GM23338 (cell line): ENCODE data around the gene IFI16. TPM values are rescaled to one million over a fixed set of nuclear protein-coding genes. Genes with fewer than 3 reads are reported as not detected.

Experiments used
- ATAC-seq: fragments of 200-7000 bp; cut with Tn5 transposase; 3 replicates; pipeline ENCODE4 v1.9.1; 2020
- DNase-seq: peaks from one replicate; pipeline ENCODE4 v3.0.0-alpha.2; 2015; ENCODE audit warnings: low spot score
- H2AFZ ChIP-seq: fragments of 200-600 bp; sonication (generic); 2 replicates; pipeline ENCODE4 v1.8.0; 2016; ENCODE audit warnings: antibody characterized with exemption, mild to moderate bottlenecking, moderate library complexity
- H3F3A ChIP-seq: fragments of 200-600 bp; sonication (generic); replicated peaks from 2 replicates; pipeline ENCODE4 v1.8.0; 2017; ENCODE audit warnings: antibody characterized with exemption, mixed run types, low read depth
- H3K27ac ChIP-seq: fragments of 200-600 bp; sonication (generic); 2 replicates; pipeline ENCODE4 v1.6.1; 2016; ENCODE audit warnings: low read depth
- H3K27me3 ChIP-seq: fragments of 200-600 bp; sonication (generic); 2 replicates; pipeline ENCODE4 v1.8.0; 2016; ENCODE audit warnings: mild to moderate bottlenecking, mixed run types, moderate library complexity; ENCODE audit not compliant: insufficient read depth
- H3K36me3 ChIP-seq: fragments of 200-600 bp; sonication (generic); 2 replicates; pipeline ENCODE4 v1.8.0; 2016; ENCODE audit warnings: mild to moderate bottlenecking; ENCODE audit not compliant: insufficient read depth
- H3K4me1 ChIP-seq: fragments of 200-600 bp; sonication (generic); 2 replicates; pipeline ENCODE4 v1.8.0; 2016; ENCODE audit warnings: mild to moderate bottlenecking, moderate library complexity; ENCODE audit not compliant: insufficient read depth
- H3K4me2 ChIP-seq: fragments of 200-600 bp; sonication (generic); 2 replicates; pipeline ENCODE4 v1.7.1; 2017; ENCODE audit warnings: mixed run types
- H3K4me3 ChIP-seq: fragments of 200-600 bp; sonication (generic); 2 replicates; pipeline ENCODE4 v1.6.1; 2016; ENCODE audit warnings: mixed run types
- H3K79me2 ChIP-seq: fragments of 200-600 bp; sonication (generic); replicated peaks from 2 replicates; pipeline ENCODE4 v1.8.0; 2017; ENCODE audit warnings: mild to moderate bottlenecking; ENCODE audit not compliant: insufficient read depth
- H3K9me2 ChIP-seq: fragments of 200-600 bp; sonication (generic); 2 replicates; pipeline ENCODE4 v1.8.0; 2017; ENCODE audit not compliant: insufficient read depth
- H4K20me1 ChIP-seq: fragments of 200-600 bp; sonication (generic); replicated peaks from 2 replicates; pipeline ENCODE4 v1.8.0; 2017; ENCODE audit warnings: mild to moderate bottlenecking; ENCODE audit not compliant: insufficient read depth
- H3K27ac Mint-ChIP-seq: 2 replicates; pipeline ENCODE4 v1.8.0; 2020; ENCODE audit warnings: inconsistent platforms, mild to moderate bottlenecking, moderate library complexity, mixed read lengths
- H3K27me3 Mint-ChIP-seq: 3 replicates; pipeline ENCODE4 v1.8.0; 2022; ENCODE audit warnings: low read depth, mild to moderate bottlenecking, moderate library complexity, mixed read lengths, inconsistent platforms; ENCODE audit not compliant: insufficient read depth, poor library complexity
- H3K36me3 Mint-ChIP-seq: 3 replicates; pipeline ENCODE4 v1.8.0; 2021; ENCODE audit warnings: low read depth, mild to moderate bottlenecking, inconsistent platforms, moderate library complexity, mixed read lengths
- H3K4me1 Mint-ChIP-seq: 3 replicates; pipeline ENCODE4 v1.8.0; 2020; ENCODE audit warnings: mild to moderate bottlenecking, inconsistent platforms, mixed read lengths
- H3K4me3 Mint-ChIP-seq: 3 replicates; pipeline ENCODE4 v1.8.0; 2021; ENCODE audit warnings: moderate library complexity, mild to moderate bottlenecking, inconsistent platforms, mixed read lengths
- H3K9me3 Mint-ChIP-seq: 3 replicates; pipeline ENCODE4 v1.8.0; 2020; ENCODE audit warnings: moderate library complexity, mild to moderate bottlenecking, inconsistent platforms, mixed read lengths
- EZH2 ChIP-seq: fragments of 200-600 bp; sonication (generic); IDR thresholded peaks from one replicate; pipeline ENCODE4 v1.8.0; 2017; ENCODE audit warnings: antibody characterized with exemption, mild to moderate bottlenecking, low read depth; ENCODE audit not compliant: unreplicated experiment
- POLR2AphosphoS5 ChIP-seq: IDR thresholded peaks from 2 replicates; pipeline ENCODE4 v1.6.1; 2016; ENCODE audit warnings: antibody characterized with exemption, low read depth
- STAT1 ChIP-seq: IDR thresholded peaks from one replicate; pipeline ENCODE4 v1.6.1; 2016; ENCODE audit warnings: antibody characterized with exemption; ENCODE audit not compliant: unreplicated experiment
- ZNF114 ChIP-seq: fragments of 250-450 bp; sonication (Bioruptor Pico); IDR thresholded peaks from 2 replicates; pipeline ENCODE4 v1.5.0; 2020; ENCODE audit warnings: mild to moderate bottlenecking, moderate library complexity
- polyA plus RNA-seq: library from polyadenylated mRNA; unstranded; fragments of >200 nt; fragmentation: Nextera tagmentation; extraction: Ambion mirVana; gene quantifications from 2 replicates; pipeline ENCODE4 v1.2.1, GENCODE V29; 2016
- total RNA-seq: library from RNA; depleted of rRNA; stranded (reverse); fragments of >200 nt; shearing (Covaris generic); gene quantifications from 2 replicates; pipeline ENCODE4 v1.2.3, GENCODE V29; 2014
- TF ChIP-seq, protein P1 (sequence below): fragments of 250-450 bp; sonication (Bioruptor Pico); IDR thresholded peaks from 2 replicates; pipeline ENCODE4 v1.5.0; 2020; ENCODE audit warnings: mild to moderate bottlenecking, moderate library complexity

The IFI16 gene
- total and polyA plus RNA-seq, 2 experiments from 2014 or later: 0.31 to 2.1 TPM

DNA sequence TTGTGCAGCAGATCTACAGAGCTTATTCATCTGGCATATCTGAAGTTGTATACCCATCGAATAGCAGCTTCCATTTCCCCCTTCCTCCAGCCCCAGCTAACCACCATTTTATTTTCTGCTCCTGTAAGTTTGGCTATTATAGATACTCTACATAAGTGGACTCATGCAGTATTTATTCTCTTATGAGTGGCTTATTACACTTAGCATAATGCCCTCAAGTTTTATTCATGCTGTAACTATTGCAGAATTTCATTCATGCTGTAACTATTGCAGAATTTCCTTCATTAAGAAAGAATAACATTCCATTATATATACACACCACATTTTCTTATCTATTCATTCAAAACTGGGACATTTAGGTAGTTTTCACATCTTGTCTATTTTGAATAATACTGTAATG lies 30.5 kb upstream of the IFI16 start:
- peaks cover 10% of the 10 kb centered on the region; the same call in 1 of the 2 replicates for H3K4me1 ChIP-seq
- H2AFZ ChIP-seq: no peak overlapping the region
- DNase-seq (no peak), ATAC-seq (no peak)
- H3K4me3 Mint-ChIP-seq: no peak overlapping the region
- H3K4me1 Mint-ChIP-seq: peaks cover 14% of the 10 kb centered on the region; the same call in 2 of the 3 replicates
- TF ChIP-seq STAT1 (no peak), ZNF114 (CRISPR knock-in tag) (no peak)
- TF ChIP-seq, protein P1, sequence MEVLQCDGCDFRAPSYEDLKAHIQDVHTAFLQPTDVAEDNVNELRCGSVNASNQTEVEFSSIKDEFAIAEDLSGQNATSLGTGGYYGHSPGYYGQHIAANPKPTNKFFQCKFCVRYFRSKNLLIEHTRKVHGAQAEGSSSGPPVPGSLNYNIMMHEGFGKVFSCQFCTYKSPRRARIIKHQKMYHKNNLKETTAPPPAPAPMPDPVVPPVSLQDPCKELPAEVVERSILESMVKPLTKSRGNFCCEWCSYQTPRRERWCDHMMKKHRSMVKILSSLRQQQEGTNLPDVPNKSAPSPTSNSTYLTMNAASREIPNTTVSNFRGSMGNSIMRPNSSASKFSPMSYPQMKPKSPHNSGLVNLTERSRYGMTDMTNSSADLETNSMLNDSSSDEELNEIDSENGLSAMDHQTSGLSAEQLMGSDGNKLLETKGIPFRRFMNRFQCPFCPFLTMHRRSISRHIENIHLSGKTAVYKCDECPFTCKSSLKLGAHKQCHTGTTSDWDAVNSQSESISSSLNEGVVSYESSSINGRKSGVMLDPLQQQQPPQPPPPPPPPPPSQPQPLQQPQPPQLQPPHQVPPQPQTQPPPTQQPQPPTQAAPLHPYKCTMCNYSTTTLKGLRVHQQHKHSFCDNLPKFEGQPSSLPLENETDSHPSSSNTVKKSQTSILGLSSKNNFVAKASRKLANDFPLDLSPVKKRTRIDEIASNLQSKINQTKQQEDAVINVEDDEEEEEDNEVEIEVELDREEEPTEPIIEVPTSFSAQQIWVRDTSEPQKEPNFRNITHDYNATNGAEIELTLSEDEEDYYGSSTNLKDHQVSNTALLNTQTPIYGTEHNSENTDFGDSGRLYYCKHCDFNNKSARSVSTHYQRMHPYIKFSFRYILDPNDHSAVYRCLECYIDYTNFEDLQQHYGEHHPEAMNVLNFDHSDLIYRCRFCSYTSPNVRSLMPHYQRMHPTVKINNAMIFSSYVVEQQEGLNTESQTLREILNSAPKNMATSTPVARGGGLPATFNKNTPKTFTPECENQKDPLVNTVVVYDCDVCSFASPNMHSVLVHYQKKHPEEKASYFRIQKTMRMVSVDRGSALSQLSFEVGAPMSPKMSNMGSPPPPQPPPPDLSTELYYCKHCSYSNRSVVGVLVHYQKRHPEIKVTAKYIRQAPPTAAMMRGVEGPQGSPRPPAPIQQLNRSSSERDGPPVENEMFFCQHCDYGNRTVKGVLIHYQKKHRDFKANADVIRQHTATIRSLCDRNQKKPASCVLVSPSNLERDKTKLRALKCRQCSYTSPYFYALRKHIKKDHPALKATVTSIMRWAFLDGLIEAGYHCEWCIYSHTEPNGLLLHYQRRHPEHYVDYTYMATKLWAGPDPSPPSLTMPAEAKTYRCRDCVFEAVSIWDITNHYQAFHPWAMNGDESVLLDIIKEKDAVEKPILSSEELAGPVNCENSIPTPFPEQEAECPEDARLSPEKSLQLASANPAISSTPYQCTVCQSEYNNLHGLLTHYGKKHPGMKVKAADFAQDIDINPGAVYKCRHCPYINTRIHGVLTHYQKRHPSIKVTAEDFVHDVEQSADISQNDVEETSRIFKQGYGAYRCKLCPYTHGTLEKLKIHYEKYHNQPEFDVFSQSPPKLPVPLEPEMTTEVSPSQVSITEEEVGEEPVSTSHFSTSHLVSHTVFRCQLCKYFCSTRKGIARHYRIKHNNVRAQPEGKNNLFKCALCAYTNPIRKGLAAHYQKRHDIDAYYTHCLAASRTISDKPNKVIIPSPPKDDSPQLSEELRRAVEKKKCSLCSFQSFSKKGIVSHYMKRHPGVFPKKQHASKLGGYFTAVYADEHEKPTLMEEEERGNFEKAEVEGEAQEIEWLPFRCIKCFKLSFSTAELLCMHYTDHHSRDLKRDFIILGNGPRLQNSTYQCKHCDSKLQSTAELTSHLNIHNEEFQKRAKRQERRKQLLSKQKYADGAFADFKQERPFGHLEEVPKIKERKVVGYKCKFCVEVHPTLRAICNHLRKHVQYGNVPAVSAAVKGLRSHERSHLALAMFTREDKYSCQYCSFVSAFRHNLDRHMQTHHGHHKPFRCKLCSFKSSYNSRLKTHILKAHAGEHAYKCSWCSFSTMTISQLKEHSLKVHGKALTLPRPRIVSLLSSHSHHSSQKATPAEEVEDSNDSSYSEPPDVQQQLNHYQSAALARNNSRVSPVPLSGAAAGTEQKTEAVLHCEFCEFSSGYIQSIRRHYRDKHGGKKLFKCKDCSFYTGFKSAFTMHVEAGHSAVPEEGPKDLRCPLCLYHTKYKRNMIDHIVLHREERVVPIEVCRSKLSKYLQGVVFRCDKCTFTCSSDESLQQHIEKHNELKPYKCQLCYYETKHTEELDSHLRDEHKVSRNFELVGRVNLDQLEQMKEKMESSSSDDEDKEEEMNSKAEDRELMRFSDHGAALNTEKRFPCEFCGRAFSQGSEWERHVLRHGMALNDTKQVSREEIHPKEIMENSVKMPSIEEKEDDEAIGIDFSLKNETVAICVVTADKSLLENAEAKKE (CRISPR knock-in tag): no peak
- H3K9me3 Mint-ChIP-seq: peaks cover 20% of the 10 kb centered on the region
- peaks cover 5% of the 10 kb centered on the region; the same call in 2 of the 3 replicates for H3K36me3 Mint-ChIP-seq
- H3K27ac ChIP-seq: no peak overlapping the region
- peaks cover 18% of the 10 kb centered on the region for H3K9me2 ChIP-seq
- no peak overlapping the region for H3K27ac Mint-ChIP-seq
- no peaks in the 10 kb centered on the region for H3K79me2 ChIP-seq
- no peak overlapping the region for H3K4me2 ChIP-seq
- no peaks in the 10 kb centered on the region for H3F3A ChIP-seq
- H3K36me3 ChIP-seq: 0 out of 2 replicates have a peak, but pooled peaks cover 3% of the 10 kb centered on the region
- peaks cover 4% of the 10 kb centered on the region for H3K27me3 Mint-ChIP-seq
- H4K20me1 ChIP-seq: no peaks in the 10 kb centered on the region
- no peaks in the 10 kb centered on the region for H3K27me3 ChIP-seq
- no peak overlapping the region for H3K4me3 ChIP-seq

DNA sequence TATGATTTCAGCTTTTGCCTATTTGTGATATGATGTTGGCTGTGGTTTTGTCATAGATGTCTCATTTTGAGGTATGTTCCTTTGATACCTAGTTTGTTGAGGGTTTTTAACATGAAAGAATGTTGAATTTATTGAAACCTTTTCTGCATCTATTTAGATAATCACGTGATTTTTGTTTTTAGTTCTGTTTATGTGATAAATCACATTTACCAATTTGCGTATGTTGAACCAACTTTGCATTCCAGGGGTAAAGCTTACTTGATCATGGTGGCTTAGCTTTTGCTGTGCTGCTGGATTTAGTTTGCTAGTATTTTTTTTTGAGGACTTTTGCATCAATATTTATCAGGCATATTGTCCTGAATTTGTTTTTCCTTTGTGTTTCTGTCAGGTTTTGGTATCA lies 26.5 kb upstream of the IFI16 start:
- Histone ChIP-seq H3F3A (no peaks in the 10 kb centered on the region), H3K9me2 (peaks cover 16% of the 10 kb centered on the region), H3K79me2 (no peaks in the 10 kb centered on the region), H3K4me3 (no peak overlapping the region), H3K36me3 (0 out of 2 replicates have a peak, but pooled peaks cover 3% of the 10 kb centered on the region), H3K27ac (no peak overlapping the region), H3K27me3 (no peaks in the 10 kb centered on the region), H2AFZ (no peak overlapping the region), H4K20me1 (no peaks in the 10 kb centered on the region), H3K4me1 (peaks cover 3% of the 10 kb centered on the region; the same call in 1 of the 2 replicates), H3K4me2 (no peak overlapping the region)
- Mint-ChIP-seq H3K9me3 (peaks cover 22% of the 10 kb centered on the region), H3K27me3 (peaks cover 2% of the 10 kb centered on the region), H3K27ac (no peak overlapping the region), H3K4me1 (no peaks in the 10 kb centered on the region; the same call in 2 of the 3 replicates), H3K4me3 (no peak overlapping the region), H3K36me3 (peaks cover 5% of the 10 kb centered on the region; the same call in 2 of the 3 replicates)
- DNase-seq (no peak), ATAC-seq (no peak)
- TF ChIP-seq EZH2: no peak
- TF ChIP-seq POLR2AphosphoS5: no peak
